Hepatocyte (in vitro differentiated cells): Measurements from ENCODE around the gene ATP2C2. TPM values are rescaled to one million over a fixed set of nuclear protein-coding genes. Genes with fewer than 3 reads are reported as not detected.

Experiments
- DNase-seq: peaks from one replicate; pipeline ENCODE4 v3.0.0-alpha.2; 2016; ENCODE audit warnings: low spot score
- H2AFZ ChIP-seq: fragments of 200-600 bp; sonication (generic); 2 replicates; pipeline ENCODE4 v1.6.0; 2016; ENCODE audit warnings: antibody characterized with exemption, mild to moderate bottlenecking
- H3K27ac ChIP-seq: fragments of 200-600 bp; sonication (generic); 2 replicates; pipeline ENCODE4 v1.5.1; 2016; ENCODE audit warnings: mild to moderate bottlenecking
- H3K27me3 ChIP-seq: fragments of 200-600 bp; sonication (generic); 2 replicates; pipeline ENCODE4 v1.6.1; 2016
- H3K36me3 ChIP-seq: fragments of 200-600 bp; sonication (generic); replicated peaks from 2 replicates; pipeline ENCODE4 v1.5.1; 2016; ENCODE audit warnings: low read depth; ENCODE audit not compliant: insufficient read depth
- H3K4me1 ChIP-seq: fragments of 200-600 bp; sonication (generic); 2 replicates; pipeline ENCODE4 v1.5.1; 2016; ENCODE audit warnings: mild to moderate bottlenecking, moderate library complexity; ENCODE audit not compliant: insufficient read depth
- H3K4me2 ChIP-seq: fragments of 200-600 bp; sonication (generic); 2 replicates; pipeline ENCODE4 v1.6.0; 2016
- H3K4me3 ChIP-seq: fragments of 200-600 bp; sonication (generic); 2 replicates; pipeline ENCODE4 v1.5.1; 2016; ENCODE audit warnings: mild to moderate bottlenecking
- H3K79me2 ChIP-seq: fragments of 200-600 bp; sonication (generic); 2 replicates; pipeline ENCODE4 v1.6.0; 2017; ENCODE audit warnings: mild to moderate bottlenecking
- H3K9me2 ChIP-seq: fragments of 200-600 bp; sonication (generic); replicated peaks from 2 replicates; pipeline ENCODE4 v1.6.0; 2017; ENCODE audit warnings: mild to moderate bottlenecking; ENCODE audit not compliant: insufficient read depth
- H3K9me3 ChIP-seq: fragments of 200-600 bp; sonication (generic); 2 replicates; pipeline ENCODE4 v1.5.1; 2016; ENCODE audit warnings: low read depth, mild to moderate bottlenecking
- H4K20me1 ChIP-seq: fragments of 200-600 bp; sonication (generic); 2 replicates; pipeline ENCODE4 v1.6.0; 2016; ENCODE audit warnings: mild to moderate bottlenecking; ENCODE audit not compliant: insufficient read depth, poor library complexity, severe bottlenecking
- EZH2 ChIP-seq: fragments of 200-600 bp; sonication (generic); IDR thresholded peaks from 2 replicates; pipeline ENCODE4 v1.6.1; 2016; ENCODE audit warnings: antibody characterized with exemption, mild to moderate bottlenecking, borderline replicate concordance
- EZH2phosphoT487 ChIP-seq: fragments of 200-600 bp; sonication (generic); IDR thresholded peaks from one replicate; pipeline ENCODE4 v1.6.1; 2018; ENCODE audit warnings: antibody characterized with exemption, mild to moderate bottlenecking, low read depth, moderate library complexity; ENCODE audit not compliant: unreplicated experiment, severe bottlenecking
- WGBS: methylation state at CpG from one replicate; pipeline ENCODE4 v1.1.6; 2016; ENCODE audit warnings: low lambda C conversion rate; ENCODE audit errors: missing lambda C conversion rate; 5-methylcytosine and 5-hydroxymethylcytosine counted together
- polyA plus RNA-seq: library from polyadenylated mRNA; unstranded; fragments of >200 nt; fragmentation: Nextera tagmentation; extraction: Ambion mirVana; gene quantifications from 2 replicates; pipeline ENCODE4 v1.2.1, GENCODE V29; 2016
- total RNA-seq: library from RNA; depleted of rRNA; stranded (reverse); fragments of >200 nt; gene quantifications from 2 replicates; pipeline ENCODE4 v1.2.3, GENCODE V29; 2014
- TF ChIP-seq, protein P1 (sequence below): fragments of 200-600 bp; sonication (generic); IDR thresholded peaks from 2 replicates; pipeline ENCODE4 v1.5.1; 2016; ENCODE audit warnings: antibody characterized with exemption, mild to moderate bottlenecking; ENCODE audit not compliant: poor library complexity

Gene ATP2C2
- total and polyA plus RNA-seq, 2 experiments from 2014 or later, result 6.0 to 6.8 TPM

DNA sequence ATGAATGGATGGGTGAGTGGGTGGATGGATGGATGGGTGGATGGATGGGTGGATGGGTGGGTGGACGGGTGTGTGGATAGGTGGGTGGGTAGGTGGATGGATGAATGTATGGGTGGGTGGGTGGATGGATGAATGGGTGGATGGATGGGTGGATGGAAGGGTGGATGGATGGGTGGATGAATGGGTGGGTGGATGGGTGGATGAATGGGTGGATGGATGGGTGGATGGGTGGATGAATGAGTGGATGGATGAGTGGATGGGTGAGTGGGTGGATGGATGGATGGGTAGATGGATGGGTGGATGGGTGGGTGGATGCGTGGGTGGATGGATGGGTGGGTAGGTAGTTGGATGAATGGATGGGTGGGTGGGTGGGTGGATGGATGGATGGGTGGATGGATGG is 13.2 kb upstream of the ATP2C2 start:
- TF ChIP-seq EZH2, result no peak
- no peak for TF ChIP-seq EZH2phosphoT487
- TF ChIP-seq, protein P1, sequence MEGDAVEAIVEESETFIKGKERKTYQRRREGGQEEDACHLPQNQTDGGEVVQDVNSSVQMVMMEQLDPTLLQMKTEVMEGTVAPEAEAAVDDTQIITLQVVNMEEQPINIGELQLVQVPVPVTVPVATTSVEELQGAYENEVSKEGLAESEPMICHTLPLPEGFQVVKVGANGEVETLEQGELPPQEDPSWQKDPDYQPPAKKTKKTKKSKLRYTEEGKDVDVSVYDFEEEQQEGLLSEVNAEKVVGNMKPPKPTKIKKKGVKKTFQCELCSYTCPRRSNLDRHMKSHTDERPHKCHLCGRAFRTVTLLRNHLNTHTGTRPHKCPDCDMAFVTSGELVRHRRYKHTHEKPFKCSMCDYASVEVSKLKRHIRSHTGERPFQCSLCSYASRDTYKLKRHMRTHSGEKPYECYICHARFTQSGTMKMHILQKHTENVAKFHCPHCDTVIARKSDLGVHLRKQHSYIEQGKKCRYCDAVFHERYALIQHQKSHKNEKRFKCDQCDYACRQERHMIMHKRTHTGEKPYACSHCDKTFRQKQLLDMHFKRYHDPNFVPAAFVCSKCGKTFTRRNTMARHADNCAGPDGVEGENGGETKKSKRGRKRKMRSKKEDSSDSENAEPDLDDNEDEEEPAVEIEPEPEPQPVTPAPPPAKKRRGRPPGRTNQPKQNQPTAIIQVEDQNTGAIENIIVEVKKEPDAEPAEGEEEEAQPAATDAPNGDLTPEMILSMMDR, result no peak
- Histone ChIP-seq H3K4me3 (no peak overlapping the region), H3K36me3 (no peaks in the 10 kb centered on the region), H3K9me3 (no peaks in the 10 kb centered on the region), H3K4me1 (peaks cover 17% of the 10 kb centered on the region), H4K20me1 (no peaks in the 10 kb centered on the region), H3K27ac (no peak overlapping the region), H2AFZ (no peak overlapping the region), H3K27me3 (no peaks in the 10 kb centered on the region), H3K79me2 (no peaks in the 10 kb centered on the region), H3K9me2 (no peaks in the 10 kb centered on the region), H3K4me2 (no peak overlapping the region)
- WGBS, result no CpG with 5 or more reads among the region's 2 CpGs
- DNase-seq, result no peak

DNA sequence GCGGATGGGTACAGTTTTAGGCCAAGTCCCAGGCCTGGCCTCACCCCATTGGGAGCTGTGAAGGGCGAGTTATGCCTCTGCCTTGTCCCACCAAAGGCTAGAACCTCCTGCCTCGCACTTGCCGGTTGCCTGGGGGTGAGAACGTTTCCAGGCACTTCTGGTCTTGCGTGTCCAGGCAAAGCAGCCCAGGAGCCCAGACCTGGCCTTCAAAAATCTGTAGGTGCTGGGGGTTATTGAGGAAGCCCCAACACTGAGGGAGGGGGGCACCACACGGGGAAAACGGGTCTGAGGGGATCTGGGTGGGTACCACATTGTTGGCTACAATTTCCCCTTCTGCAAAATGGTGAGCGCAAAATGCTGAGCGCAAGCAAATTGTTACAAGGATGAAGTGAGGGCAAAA is 12.2 kb upstream of the ATP2C2 start:
- DNase-seq, result no peak
- Histone ChIP-seq H3K9me2 (no peaks in the 10 kb centered on the region), H3K27me3 (no peaks in the 10 kb centered on the region), H3K79me2 (no peaks in the 10 kb centered on the region), H2AFZ (no peak overlapping the region), H4K20me1 (no peaks in the 10 kb centered on the region), H3K36me3 (no peaks in the 10 kb centered on the region), H3K27ac (no peak overlapping the region), H3K4me3 (no peak overlapping the region), H3K4me2 (no peak overlapping the region), H3K4me1 (peaks cover 17% of the 10 kb centered on the region), H3K9me3 (no peaks in the 10 kb centered on the region)
- TF ChIP-seq EZH2phosphoT487 (no peak), EZH2 (no peak)
- TF ChIP-seq, protein P1, result no peak
- 85% methylated on average over 10 of the region's 10 CpGs for WGBS

DNA sequence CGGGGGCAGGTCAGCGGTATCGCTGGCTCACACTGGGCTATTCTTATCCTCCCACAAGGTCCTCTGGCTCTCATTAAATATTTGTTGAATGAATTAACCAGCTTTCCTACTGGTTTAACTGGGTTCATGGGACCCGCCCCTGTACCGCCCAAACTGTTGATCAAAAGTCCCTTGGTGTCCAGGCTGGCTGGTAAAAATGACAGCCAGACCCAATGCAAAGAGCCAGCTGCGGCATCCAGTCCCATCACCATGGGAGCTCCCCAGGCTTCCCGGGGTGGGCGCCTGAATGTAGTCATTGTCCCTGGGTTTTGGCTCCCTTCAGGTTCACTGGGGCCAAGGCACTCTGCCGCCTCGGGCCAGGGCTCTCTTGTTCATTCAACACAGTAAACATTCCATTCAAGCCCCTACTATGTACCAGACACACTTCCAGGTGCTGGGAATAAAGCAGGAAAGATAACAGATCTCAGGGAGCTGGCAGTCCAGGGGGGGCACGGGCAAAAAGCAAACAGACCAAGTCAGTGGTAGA is 11.7 kb upstream of the ATP2C2 start:
- H3K4me3 ChIP-seq, result no peak overlapping the region
- no peaks in the 10 kb centered on the region for H3K36me3 ChIP-seq
- no peaks in the 10 kb centered on the region for H3K27me3 ChIP-seq
- no peaks in the 10 kb centered on the region for H3K79me2 ChIP-seq
- no peaks in the 10 kb centered on the region for H3K9me2 ChIP-seq
- no peak overlapping the region for H3K27ac ChIP-seq
- peaks cover 17% of the 10 kb centered on the region for H3K4me1 ChIP-seq
- no peaks in the 10 kb centered on the region for H3K9me3 ChIP-seq
- no peaks in the 10 kb centered on the region for H4K20me1 ChIP-seq
- no peak for DNase-seq
- TF ChIP-seq EZH2phosphoT487 (no peak), EZH2 (no peak)
- TF ChIP-seq, protein P1, result no peak
- no peak overlapping the region for H2AFZ ChIP-seq
- no peak overlapping the region for H3K4me2 ChIP-seq
- 61% methylated on average over 11 of the region's 11 CpGs for WGBS
